ENCODE measurements around the gene DRC1. TPM values are rescaled to one million over a fixed set of nuclear protein-coding genes. Genes with fewer than 3 reads are reported as not detected.

DRC1 gene
- total RNA-seq, 1 donor from 2014 or later, result not detected

- Mint-ChIP-seq H3K27ac (ENCODE audit: unreplicated experiment) (no peak overlapping the region), H3K4me1 (ENCODE audit: unreplicated experiment) (no peaks in the 10 kb centered on the region), H3K36me3 (ENCODE audit: unreplicated experiment) (no peaks in the 10 kb centered on the region), H3K9me3 (ENCODE audit: unreplicated experiment) (no peaks in the 10 kb centered on the region), H3K27me3 (ENCODE audit: unreplicated experiment) (peaks cover 6% of the 10 kb centered on the region), H3K4me3 (ENCODE audit: unreplicated experiment) (no peak overlapping the region)
- DNase-seq (ENCODE audit: extremely low spot score, unreplicated experiment), result no peak
- no peak for TF ChIP-seq CTCF (IDR thresholded peaks at IDR 0.05)
These were observed 55.5 kb downstream of the DRC1 start for GRCh38 chr2:26457251-26457666.

- DNase-seq (ENCODE audit: extremely low spot score, unreplicated experiment), result no peak
- Mint-ChIP-seq H3K36me3 (ENCODE audit: unreplicated experiment) (no peaks in the 10 kb centered on the region), H3K27ac (ENCODE audit: unreplicated experiment) (no peak overlapping the region), H3K4me1 (ENCODE audit: unreplicated experiment) (peaks cover under 1% of the 10 kb centered on the region), H3K27me3 (ENCODE audit: unreplicated experiment) (peaks cover 6% of the 10 kb centered on the region), H3K9me3 (ENCODE audit: unreplicated experiment) (no peaks in the 10 kb centered on the region), H3K4me3 (ENCODE audit: unreplicated experiment) (no peak overlapping the region)
- TF ChIP-seq CTCF (IDR thresholded peaks at IDR 0.05), result no peak
These were observed 56.1 kb downstream of the DRC1 start for GRCh38 chr2:26457695-26458364.

GRCh38 chr2:26458365-26459042 is 56.8 kb downstream of the DRC1 start:
- no peaks in the 10 kb centered on the region for H3K36me3 Mint-ChIP-seq (ENCODE audit: unreplicated experiment)
- no peaks in the 10 kb centered on the region for H3K9me3 Mint-ChIP-seq (ENCODE audit: unreplicated experiment)
- peaks cover 4% of the 10 kb centered on the region for H3K27me3 Mint-ChIP-seq (ENCODE audit: unreplicated experiment)
- peaks cover 2% of the 10 kb centered on the region for H3K4me1 Mint-ChIP-seq (ENCODE audit: unreplicated experiment)
- H3K27ac Mint-ChIP-seq (ENCODE audit: unreplicated experiment), result no peak overlapping the region
- DNase-seq (ENCODE audit: extremely low spot score, unreplicated experiment), result no peak
- TF ChIP-seq CTCF (IDR thresholded peaks at IDR 0.05), result no peak
- no peak overlapping the region for H3K4me3 Mint-ChIP-seq (ENCODE audit: unreplicated experiment)

- H3K27ac Mint-ChIP-seq (ENCODE audit: unreplicated experiment), result no peak overlapping the region
These were observed 58.4 kb downstream of the DRC1 start for GRCh38 chr2:26459991-26460612.

More at GRCh38 chr2:26459991-26460612, 58.4 kb downstream of the DRC1 start:
- no peaks in the 10 kb centered on the region for H3K36me3 Mint-ChIP-seq (ENCODE audit: unreplicated experiment)
- no peaks in the 10 kb centered on the region for H3K27me3 Mint-ChIP-seq (ENCODE audit: unreplicated experiment)
- TF ChIP-seq CTCF (IDR thresholded peaks at IDR 0.05), result no peak
- H3K4me3 Mint-ChIP-seq (ENCODE audit: unreplicated experiment), result no peak overlapping the region
- DNase-seq (ENCODE audit: extremely low spot score, unreplicated experiment), result no peak
- peaks cover 2% of the 10 kb centered on the region for H3K4me1 Mint-ChIP-seq (ENCODE audit: unreplicated experiment)
- no peaks in the 10 kb centered on the region for H3K9me3 Mint-ChIP-seq (ENCODE audit: unreplicated experiment)

All from osteocyte (in vitro differentiated cells).